ENCODE data around the gene ING1. TPM values are rescaled to one million over a fixed set of nuclear protein-coding genes. Genes with fewer than 3 reads are reported as not detected.

The ING1 gene
- total and polyA plus RNA-seq, 2 of the 4 experiments (the other 2 are of a cell fraction) = 9.1 to 13.5 TPM

DNA sequence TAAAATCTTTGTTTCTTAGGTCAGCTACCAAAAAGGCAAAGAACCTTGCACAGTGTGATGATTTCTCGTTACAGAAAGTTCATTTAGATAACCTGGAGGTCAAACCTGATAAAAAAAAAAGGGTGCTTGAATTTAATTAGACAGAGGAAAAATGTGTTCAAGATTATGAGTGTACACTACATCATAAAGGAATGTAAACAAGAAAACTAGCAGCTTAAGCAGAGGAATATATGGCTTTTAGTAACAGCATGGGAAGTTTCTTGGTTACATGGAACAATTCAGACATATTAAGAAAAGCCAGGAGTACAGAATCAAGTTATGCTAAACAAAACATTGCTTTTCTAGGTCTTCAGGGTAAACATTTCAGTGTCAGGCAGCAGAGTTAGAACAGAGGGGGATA, 32.9 kb downstream of the ING1 start:
- Histone ChIP-seq H2BK15ac (ENCODE audit: low read depth, low read length) (no peak overlapping the region), H3K4me3 (ENCODE audit: insufficient read depth, low read depth, low read length) (no peak overlapping the region), H3K36me3 (ENCODE audit: control insufficient read depth, insufficient read depth, low read length) (no peaks in the 10 kb centered on the region), H3K79me1 (ENCODE audit: low read depth in 1 of 2, low read length in 2 of 2) (no peaks in the 10 kb centered on the region; a peak in 1 of 4 replicates), H3K14ac (replicated peaks; ENCODE audit: low read depth, low read length) (no peak overlapping the region; the same call in 1 of the 2 replicates), H2BK120ac (ENCODE audit: low read depth, low read length) (no peak overlapping the region), H3K4ac (ENCODE audit: low read depth, low read length) (no peak overlapping the region), H2AFZ (replicated peaks; ENCODE audit: low read length, poor library complexity) (no peak overlapping the region), H4K20me1 (ENCODE audit: insufficient read depth, low read length) (no peaks in the 10 kb centered on the region), H3K4me1 (ENCODE audit: control insufficient read depth, insufficient read depth, low read length) (0 out of 2 replicates have a peak, but pooled peaks cover 2% of the 10 kb centered on the region), H3K18ac (ENCODE audit: low read depth, low read length) (peak overlapping the region; percentile 79; the same call in 1 of the 2 replicates), H3K27me3 (ENCODE audit: control insufficient read depth, insufficient read depth, low read length) (no peaks in the 10 kb centered on the region), H3K9ac (ENCODE audit: low read depth, low read length) (0 out of 2 replicates have a peak overlapping the region, but pooled peaks have one; percentile 38), H3K9me1 (ENCODE audit: insufficient read depth, low read length) (no peaks in the 10 kb centered on the region), H3K9me3 (ENCODE audit: control insufficient read depth, insufficient read depth, low read length) (peaks cover 7% of the 10 kb centered on the region), H2AK9ac (replicated peaks; ENCODE audit: low read depth, low read length, poor library complexity) (no peak overlapping the region), H4K5ac (ENCODE audit: low read depth, low read length) (no peak overlapping the region), H2AK5ac (ENCODE audit: low read depth, low read length) (no peak overlapping the region), H2BK20ac (ENCODE audit: low read depth, low read length) (no peak overlapping the region; the same call in 1 of the 2 replicates), H3K27ac (ENCODE audit: insufficient read depth, low read length) (no peak overlapping the region; the same call in 1 of the 2 replicates), H2BK5ac (ENCODE audit: low read depth, low read length, poor library complexity, severe bottlenecking) (peak overlapping the region; percentile 43), H4K8ac (ENCODE audit: low read depth in 2 of 2, low read length in 2 of 2) (no peak overlapping the region), H3K4me2 (ENCODE audit: low read depth, low read length) (peak overlapping the region; percentile 94; the same call in 1 of the 2 replicates), H4K91ac (ENCODE audit: insufficient read depth, low read depth, low read length) (no peak overlapping the region), H3K23ac (ENCODE audit: low read depth, low read length) (no peak overlapping the region), H3K56ac (ENCODE audit: extremely low read depth, insufficient read depth, low read length) (no peak overlapping the region)
- ATAC-seq (ENCODE audit: low read depth) (peak; percentile 87), DNase-seq (peak; percentile 43)
- POLR2A ChIA-PET (ENCODE audit: unreplicated experiment) = no interaction called here
- CTCF ChIA-PET = no interaction called here
- in situ Hi-C loops (cut with MboI; ENCODE audit: low sequenced_read_pairs) = no loop called here
- BruUV-seq (replicated peaks) = no TSS peak
- intact Hi-C loops (cut with micrococcal nuclease) = no loop called here
- TF ChIP-seq POLR2A (IDR thresholded peaks at IDR 0.05; ENCODE audit: low read depth, low read length) = no peak
- TF ChIP-seq BHLHE40 (IDR thresholded peaks at IDR 0.05; ENCODE audit: low read depth, low read length) = no peak
- no peak for TF ChIP-seq RFX5 (IDR thresholded peaks at IDR 0.05; ENCODE audit: low read depth, low read length)
- no CpG with 5 or more reads among the region's 1 CpG for WGBS, 2 experiments (ENCODE audit: extremely low coverage in 2 of 2, insufficient read length in 1 of 2)
- dilution Hi-C loops (cut with HindIII; ENCODE audit: low sequenced_read_pairs, unreplicated experiment) = no loop called here

Data from IMR-90 (cell line).